Astrocyte of the spinal cord (primary cell): ENCODE results near the gene NDUFS6.

ENCODE experiments used
- DNase-seq: peaks from one replicate; pipeline ENCODE4 v3.0.0; 2011; ENCODE audit warnings: low read depth, low spot score
- H3K4me3 ChIP-seq: 2 replicates; pipeline ENCODE4 v1.5.1; 2011; ENCODE audit warnings: low read depth, mild to moderate bottlenecking, low read length, moderate library complexity
- CTCF ChIP-seq: IDR thresholded peaks from 2 replicates; pipeline ENCODE4 v1.5.1; 2012; ENCODE audit warnings: low read depth, mild to moderate bottlenecking, low read length, inconsistent platforms
- in situ Hi-C: cut with HindIII; loops from 2 replicates; pipeline ENCODE4 v1.10.0; 2017; ENCODE audit warnings: low sequenced_read_pairs

The NDUFS6 gene

GRCh38 chr5:1771149-1772065 lies 29.8 kb upstream of the NDUFS6 start:
- TF ChIP-seq CTCF, result no peak
- in situ Hi-C loops, result no loop called here

GRCh38 chr5:1772634-1773033 lies 28.6 kb upstream of the NDUFS6 start:
- peak; percentile 33 for DNase-seq
- no peak overlapping the region for H3K4me3 ChIP-seq
- in situ Hi-C loops, result no loop called here
- peak; percentile 62 for TF ChIP-seq CTCF

More at GRCh38 chr5:1771149-1772065, 29.8 kb upstream of the NDUFS6 start:
- DNase-seq, result no peak
- no peak overlapping the region for H3K4me3 ChIP-seq

- H3K4me3 ChIP-seq, result no peak overlapping the region
- no peak for DNase-seq
- in situ Hi-C loops, result no loop called here
- no peak for TF ChIP-seq CTCF
Observed at GRCh38 chr5:1776831-1777230, 24.4 kb upstream of the NDUFS6 start.

- TF ChIP-seq CTCF, result no peak
- no peak overlapping the region for H3K4me3 ChIP-seq
- in situ Hi-C loops, result no loop called here
- DNase-seq, result no peak
Observed at GRCh38 chr5:1777281-1778137, 23.7 kb upstream of the NDUFS6 start.

GRCh38 chr5:1778138-1779020 lies 22.8 kb upstream of the NDUFS6 start:
- in situ Hi-C loops, result no loop called here
- TF ChIP-seq CTCF, result no peak
- DNase-seq, result no peak
- H3K4me3 ChIP-seq, result no peak overlapping the region
